ENCODE measurements around the gene MTARC1.

Gene MTARC1

DNA sequence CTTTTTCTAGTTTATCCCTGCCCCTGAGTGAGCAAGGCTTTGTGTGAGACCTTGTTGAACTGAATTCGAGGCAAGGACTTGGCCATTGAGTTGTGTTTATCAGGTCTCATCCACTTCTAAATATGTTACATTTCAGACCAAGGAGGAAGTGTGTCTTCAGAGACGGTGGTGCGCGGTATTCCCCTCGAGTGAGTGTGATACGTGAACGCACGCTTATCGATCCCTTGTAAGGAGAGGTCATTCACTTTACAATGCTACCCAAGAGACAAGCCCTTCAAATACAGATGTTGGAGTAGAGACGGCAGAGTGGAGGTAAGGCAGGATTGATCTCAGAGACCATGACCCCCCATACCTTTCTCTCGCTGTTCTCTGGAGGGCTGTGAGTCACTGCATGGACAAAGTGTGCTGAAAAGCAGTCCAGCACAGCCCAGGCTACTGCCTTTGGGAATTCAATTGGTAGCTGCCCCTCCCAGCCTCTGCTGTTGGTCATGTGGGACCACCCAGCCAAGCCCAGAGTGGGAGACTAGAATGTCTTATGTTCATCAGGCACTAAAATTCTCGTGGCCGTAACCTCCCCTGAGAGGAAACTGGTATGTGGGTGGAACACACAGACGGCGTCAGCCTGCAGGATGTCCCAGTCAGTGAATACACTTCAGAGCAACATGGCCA lies 16.3 kb upstream of the MTARC1 start:
- no peak for DNase-seq

DNA sequence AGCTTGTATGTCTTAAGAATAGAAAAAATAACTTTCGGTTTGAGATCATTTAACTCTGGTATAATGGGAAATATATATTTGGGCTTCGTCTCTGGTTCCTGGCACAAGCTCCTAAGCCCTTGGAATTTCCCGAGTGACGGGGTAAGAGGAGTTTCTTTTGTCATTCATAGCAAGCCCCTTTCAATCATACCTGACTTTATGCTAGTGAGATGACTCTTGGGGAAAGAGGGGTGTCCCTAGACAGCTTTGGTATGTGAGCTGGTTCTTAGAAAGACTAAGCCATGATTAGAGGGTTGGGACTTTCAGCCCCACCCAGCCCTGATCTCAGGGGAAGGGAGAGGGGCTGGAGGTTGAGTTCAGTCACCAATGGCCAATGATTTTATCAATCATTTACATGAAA lies 13.9 kb upstream of the MTARC1 start:
- no peak for DNase-seq

- DNase-seq: no peak
Observed at GRCh38 chr1:220775240-220775853, 11.4 kb upstream of the MTARC1 start.

GRCh38 chr1:220776254-220776653 lies 10.5 kb upstream of the MTARC1 start:
- no peak for DNase-seq

DNA sequence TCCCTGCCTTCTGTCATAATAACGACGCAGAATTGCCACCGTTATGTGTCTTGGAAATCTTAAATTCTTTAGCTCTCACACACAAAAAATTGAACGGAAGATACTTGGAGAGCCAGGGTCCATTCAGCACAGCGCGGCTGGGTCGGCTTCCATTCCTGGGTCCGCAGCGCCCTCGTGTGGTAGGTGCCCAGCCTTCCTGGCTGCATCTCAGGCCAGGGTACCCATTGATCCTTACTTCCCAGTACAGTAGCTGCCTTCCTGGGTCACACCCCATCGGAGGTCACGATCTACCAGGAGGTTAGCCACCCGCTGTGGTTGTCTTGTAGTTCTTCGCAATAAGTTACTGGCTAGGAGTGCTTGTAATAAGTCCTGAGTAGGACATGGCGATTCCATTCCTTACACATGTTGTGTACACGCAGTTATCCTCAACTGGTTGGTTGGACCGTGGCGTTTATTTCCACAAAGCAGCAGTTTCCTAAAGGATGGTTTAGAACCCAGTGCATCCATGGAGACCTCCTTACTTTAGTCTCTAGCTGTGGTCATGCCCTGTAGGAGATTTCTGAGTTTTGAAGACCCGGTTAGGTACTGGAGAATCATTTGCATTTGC lies 9.9 kb upstream of the MTARC1 start:
- peak; percentile 81 for DNase-seq

- no peak for DNase-seq
Observed at GRCh38 chr1:220783453-220783852, 3.3 kb upstream of the MTARC1 start.

DNA sequence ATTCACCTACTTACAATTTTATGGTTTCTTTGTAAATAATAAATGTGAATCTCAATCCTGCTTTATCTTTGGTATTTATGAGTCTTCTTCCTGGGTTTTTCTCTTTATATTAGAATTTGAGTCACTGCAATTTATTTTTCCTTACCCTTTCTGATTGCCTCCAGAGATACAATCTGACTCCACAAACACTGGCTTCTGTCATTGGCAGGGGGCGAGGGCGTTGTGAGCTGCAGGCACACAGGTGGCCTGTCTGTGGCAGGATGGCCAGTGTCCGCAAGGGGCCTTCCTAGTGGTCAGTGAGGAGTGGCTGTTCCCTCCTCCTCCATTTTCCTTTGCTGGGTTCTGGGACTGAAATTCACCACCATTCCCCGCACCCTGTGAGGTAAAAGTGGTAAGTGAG lies 2.0 kb upstream of the MTARC1 start:
- no peak for DNase-seq

DNA sequence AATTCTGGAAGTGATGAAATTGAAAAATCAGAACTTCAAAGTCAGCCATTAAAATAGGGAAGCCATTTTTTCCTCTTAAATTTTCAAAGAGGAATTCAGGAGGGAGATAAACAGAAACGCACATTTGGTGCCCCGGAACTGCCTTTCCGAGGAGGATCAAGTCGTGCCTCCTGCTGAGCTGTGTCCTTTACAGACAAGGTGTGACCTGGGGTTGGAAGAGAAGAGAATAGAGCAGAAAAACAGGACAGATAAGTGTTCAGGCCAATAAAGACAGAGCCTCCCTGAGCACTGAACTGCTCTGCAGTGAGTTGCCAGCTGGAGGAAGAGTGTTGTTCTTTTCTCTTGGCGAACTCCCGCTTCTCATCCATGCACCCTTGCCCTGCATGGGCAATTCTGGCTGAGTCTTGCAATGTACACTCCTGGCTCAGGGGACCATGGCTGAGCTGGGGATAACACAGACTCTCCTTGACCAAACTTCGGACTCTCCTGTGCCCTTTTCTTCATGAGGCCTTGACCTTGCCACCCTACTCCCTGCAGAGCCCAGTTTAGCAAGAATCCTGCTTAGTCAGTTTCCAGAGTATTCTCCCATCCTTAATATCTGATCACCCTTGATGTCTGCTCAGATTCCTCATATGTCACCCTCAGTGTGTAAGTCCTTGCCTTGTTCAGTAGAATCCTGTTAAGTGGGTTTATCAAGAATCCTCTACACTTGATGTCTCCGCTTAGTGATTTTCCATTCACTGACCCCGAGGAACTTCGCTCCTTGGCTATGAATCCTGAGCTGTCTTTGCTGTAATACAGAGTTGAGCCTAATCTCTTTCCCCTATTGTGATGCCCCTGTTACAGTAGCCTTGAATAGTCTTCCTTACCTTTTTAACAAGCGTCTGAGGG lies 1.3 kb upstream of the MTARC1 start:
- no peak for DNase-seq

DNA sequence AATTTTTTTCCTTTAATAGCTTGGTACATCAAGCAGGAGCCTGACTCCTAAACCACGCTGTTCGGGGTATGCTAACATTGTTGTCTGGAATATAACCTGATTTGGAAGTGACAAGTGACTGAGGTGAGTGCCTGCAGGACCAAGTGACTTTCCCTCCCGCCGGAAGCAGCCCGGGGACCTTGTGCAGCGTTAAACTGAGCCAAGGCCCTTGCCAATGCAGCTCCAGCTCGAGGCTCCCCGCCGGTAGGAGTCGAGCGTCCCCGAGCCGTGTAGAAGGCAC lies 716 bp upstream of the MTARC1 start:
- DNase-seq: no peak

GRCh38 chr1:220787069-220787619 lies 431 bp downstream of the MTARC1 start:
- DNase-seq: peak; percentile 66

- DNase-seq: no peak
Observed at GRCh38 chr1:220788900-220789299, 2.2 kb downstream of the MTARC1 start.

GRCh38 chr1:220789532-220790147 lies 2.9 kb downstream of the MTARC1 start:
- DNase-seq: no peak

DNA sequence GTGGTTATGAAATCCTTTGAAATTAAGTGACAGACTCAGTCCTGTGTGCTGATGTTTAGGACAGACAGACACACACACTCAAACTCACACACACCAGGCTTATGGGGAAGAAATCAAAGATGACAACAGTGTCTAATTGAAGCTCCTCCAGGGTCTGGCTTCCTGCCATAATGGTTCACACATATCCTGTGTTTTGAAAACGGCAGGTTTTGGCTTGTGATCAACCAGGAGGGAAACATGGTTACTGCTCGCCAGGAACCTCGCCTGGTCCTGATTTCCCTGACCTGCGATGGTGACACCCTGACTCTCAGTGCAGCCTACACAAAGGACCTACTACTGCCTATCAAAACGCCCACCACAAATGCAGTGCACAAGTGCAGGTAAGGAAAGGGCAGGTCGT lies 4.6 kb downstream of the MTARC1 start:
- no peak for DNase-seq

DNA sequence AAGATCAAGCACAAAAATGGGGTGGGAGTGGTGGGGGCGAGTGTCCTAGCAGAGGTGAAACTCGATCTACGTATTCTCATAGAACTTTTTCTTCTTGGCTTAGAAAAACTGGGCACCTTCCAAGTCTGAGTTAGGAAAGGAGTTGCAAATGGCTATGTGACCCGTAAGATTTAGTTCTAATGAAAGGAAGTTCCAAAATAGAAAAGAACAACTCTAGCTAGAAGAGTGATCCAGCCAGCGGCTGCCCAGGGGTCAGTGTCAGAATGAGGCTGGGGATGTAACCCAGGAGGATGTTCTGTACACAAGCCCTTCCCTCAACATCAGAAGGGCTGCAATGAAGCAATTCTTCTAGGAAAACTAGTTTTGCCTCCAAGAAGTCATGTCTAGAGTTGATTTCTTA lies 5.2 kb downstream of the MTARC1 start:
- DNase-seq: no peak

DNA sequence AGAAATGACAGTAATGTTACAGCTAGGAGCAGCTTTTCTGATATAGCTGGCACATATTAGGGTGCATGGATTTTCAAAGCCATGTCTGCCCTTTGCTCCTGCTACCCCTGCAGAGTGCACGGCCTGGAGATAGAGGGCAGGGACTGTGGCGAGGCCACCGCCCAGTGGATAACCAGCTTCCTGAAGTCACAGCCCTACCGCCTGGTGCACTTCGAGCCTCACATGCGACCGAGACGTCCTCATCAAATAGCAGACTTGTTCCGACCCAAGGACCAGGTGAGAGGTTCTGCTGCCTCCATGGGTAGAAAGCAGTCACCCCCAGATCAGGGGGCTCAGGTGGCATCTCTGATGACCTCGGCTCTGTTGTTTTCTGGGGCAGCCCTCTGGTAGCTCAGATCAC lies 9.8 kb downstream of the MTARC1 start:
- DNase-seq: no peak

DNA sequence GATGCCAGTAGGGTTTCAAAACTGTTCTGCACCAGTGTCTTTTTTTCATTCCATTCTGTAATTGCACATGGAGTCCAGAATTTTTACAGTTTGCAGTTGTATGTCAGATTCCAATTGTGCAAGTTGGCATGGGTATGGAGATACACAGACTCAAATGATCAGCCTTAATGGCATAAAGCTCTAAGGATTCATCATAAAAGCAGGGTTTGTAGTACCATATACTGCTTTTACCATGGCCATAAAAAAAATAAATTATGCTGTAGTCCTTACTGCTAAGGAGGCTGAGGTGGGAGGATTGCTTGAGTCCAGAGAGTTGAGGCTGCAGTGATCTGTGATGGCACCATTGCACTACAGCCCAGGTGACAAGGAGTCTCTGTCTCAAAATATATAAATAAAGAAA lies 10.3 kb downstream of the MTARC1 start:
- no peak for DNase-seq

- DNase-seq: no peak
Observed at GRCh38 chr1:220797553-220797952, 10.8 kb downstream of the MTARC1 start.

DNA sequence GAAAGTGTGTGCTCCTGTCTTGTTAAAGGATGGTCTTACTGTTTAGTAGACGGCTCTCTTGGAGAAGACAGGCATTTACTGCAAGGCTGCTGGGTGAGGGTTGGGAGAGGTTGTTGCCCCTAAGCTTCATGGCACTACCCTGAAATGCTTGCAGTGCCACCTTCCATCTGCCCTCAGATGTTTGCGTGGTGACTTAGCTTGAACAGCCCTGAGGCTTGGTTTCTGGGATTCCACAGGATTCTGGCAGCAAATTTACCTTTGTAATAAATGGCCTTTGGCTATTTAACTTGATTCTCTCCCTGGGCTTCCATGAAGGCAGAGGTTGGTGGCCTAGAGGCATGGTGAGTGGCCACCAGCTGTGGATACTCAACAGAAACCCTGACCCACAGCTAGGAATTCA lies 11.6 kb downstream of the MTARC1 start:
- DNase-seq: no peak

GRCh38 chr1:220800262-220800661 lies 13.5 kb downstream of the MTARC1 start:
- no peak for DNase-seq

DNA sequence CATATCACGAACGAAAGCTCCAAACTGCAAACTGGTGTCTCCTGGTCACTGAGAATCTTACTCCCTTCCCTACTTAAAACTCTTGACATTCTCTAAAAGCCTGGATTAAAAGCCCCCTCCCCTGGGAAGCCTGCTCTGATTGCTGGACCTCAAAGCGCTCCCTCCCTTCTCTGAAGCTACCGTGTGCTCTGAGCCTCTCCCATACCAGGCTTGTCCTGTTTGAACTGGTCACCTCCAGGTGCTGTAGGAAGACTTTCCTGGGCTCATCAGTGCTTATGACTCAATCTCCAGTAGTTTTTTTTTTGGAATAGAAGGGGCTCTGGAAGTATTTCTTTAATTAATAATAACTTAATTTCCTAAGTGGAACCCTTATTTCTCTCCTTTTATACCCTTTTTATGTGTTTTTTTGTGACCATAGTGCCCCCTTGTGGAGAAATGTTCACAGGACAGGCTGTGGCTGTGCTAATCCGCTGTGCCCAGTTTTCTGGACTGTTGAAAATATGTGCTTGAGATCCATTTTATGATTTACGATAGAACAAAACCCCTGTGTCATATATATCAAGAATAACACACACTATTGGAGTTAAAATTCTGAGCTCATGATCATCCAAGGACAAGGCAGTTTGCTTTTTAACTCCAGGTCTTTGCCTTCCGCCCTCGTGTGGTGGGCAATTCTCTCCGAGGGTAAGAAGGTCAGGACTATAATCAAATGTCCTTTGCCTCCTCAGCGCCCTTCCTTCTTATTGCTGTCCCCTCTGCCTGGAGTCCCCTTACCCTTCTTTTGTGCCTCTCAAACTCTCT lies 16.9 kb downstream of the MTARC1 start:
- no peak for DNase-seq

DNA sequence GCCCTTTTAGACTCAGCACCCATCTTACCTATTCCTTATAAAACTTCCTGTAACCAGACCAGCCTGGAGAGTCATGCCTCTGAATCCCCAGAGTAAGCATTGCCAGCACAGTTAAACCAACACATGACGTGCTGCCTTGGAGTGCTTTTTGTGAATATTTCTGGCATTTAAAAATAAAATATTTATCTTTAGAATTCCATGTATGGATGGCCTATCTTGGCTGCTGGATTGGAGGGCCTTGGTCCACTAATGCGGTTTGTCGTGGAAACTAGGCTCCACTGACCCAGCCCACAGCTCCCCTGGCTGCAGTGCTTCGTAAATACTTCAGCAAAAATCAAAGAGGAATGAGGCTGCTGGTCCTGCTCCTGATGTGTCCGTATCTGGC lies 17.5 kb downstream of the MTARC1 start:
- DNase-seq: no peak

- DNase-seq: no peak
Observed at GRCh38 chr1:220806408-220806807, 19.7 kb downstream of the MTARC1 start.

Data from NCI-H1048 (cell line).